IMR-90 (cell line): Measurements from ENCODE around the gene AQP7. TPM values are rescaled to one million over a fixed set of nuclear protein-coding genes. Genes with fewer than 3 reads are reported as not detected.
"Not testable (repeated sequence)": the region's sequence is repeated elsewhere in the genome, so short reads cannot be mapped to it uniquely, and the experiment has no call there.

ENCODE experiments used
- ATAC-seq: fragments of 200-7000 bp; cut with Tn5 transposase; 2 replicates; pipeline ENCODE4 v1.9.1; 2020; ENCODE audit warnings: low read depth, mild to moderate bottlenecking, moderate library complexity
- BruUV-seq: library from RNA; stranded (reverse); fragments of 400-500 nt; replicated peaks from 2 replicates; lab custom pipeline; 2021; lab: Mats Ljungman, UMichigan
- CTCF ChIA-PET: fragments of 300-600 bp; formaldehyde crosslinking; extraction: SDS; loops from one replicate; lab custom pipeline; 2021; ENCODE audit warnings: antibody characterized with exemption; lab: Yijun Ruan, JAX
- POLR2A ChIA-PET: fragments of 300-600 bp; sonication (Branson Sonifier 250); formaldehyde crosslinking; loops from one replicate; lab custom pipeline; 2022; ENCODE audit warnings: antibody characterized with exemption; ENCODE audit not compliant: unreplicated experiment; lab: Charles Lee
- DNase-seq: peaks from one replicate; pipeline ENCODE4 v3.0.0; 2013
- H2AFZ ChIP-seq: replicated peaks from 2 replicates; pipeline ENCODE3; 2013; ENCODE audit warnings: low read length, mild to moderate bottlenecking; ENCODE audit not compliant: poor library complexity
- H2AK5ac ChIP-seq: 2 replicates; pipeline ENCODE4 v1.6.1; 2013; ENCODE audit warnings: low read depth, low read length, inconsistent platforms
- H2AK9ac ChIP-seq: replicated peaks from 2 replicates; pipeline ENCODE3; 2013; ENCODE audit warnings: mild to moderate bottlenecking, low read depth, low read length, moderate library complexity; ENCODE audit not compliant: poor library complexity
- H2BK120ac ChIP-seq: 2 replicates; pipeline ENCODE4 v1.6.1; 2013; ENCODE audit warnings: low read depth, low read length, inconsistent platforms
- H2BK15ac ChIP-seq: 3 replicates; pipeline ENCODE4 v1.6.1; 2013; ENCODE audit warnings: low read depth, low read length, inconsistent platforms
- H2BK20ac ChIP-seq: 2 replicates; pipeline ENCODE4 v1.6.1; 2013; ENCODE audit warnings: low read depth, mild to moderate bottlenecking, inconsistent platforms, low read length, moderate library complexity
- H2BK5ac ChIP-seq: 2 replicates; pipeline ENCODE4 v1.6.1; 2013; ENCODE audit warnings: mild to moderate bottlenecking, low read depth, low read length, inconsistent platforms; ENCODE audit not compliant: poor library complexity, severe bottlenecking
- H3K14ac ChIP-seq: replicated peaks from 2 replicates; pipeline ENCODE4 v1.6.1; 2013; ENCODE audit warnings: low read depth, low read length, inconsistent platforms
- H3K18ac ChIP-seq: 2 replicates; pipeline ENCODE4 v1.6.1; 2013; ENCODE audit warnings: low read depth, low read length, control low read depth
- H3K23ac ChIP-seq: 2 replicates; pipeline ENCODE4 v1.6.1; 2013; ENCODE audit warnings: low read depth, low read length, inconsistent platforms
- H3K27ac ChIP-seq: 2 replicates; pipeline ENCODE4 v1.5.1; 2013; ENCODE audit warnings: mild to moderate bottlenecking, control low read depth, low read length; ENCODE audit not compliant: insufficient read depth
- H3K27me3 ChIP-seq: 2 replicates; pipeline ENCODE4 v1.6.1; 2013; ENCODE audit warnings: low read length; ENCODE audit not compliant: control insufficient read depth, insufficient read depth
- H3K36me3 ChIP-seq: 2 replicates; pipeline ENCODE4 v1.6.1; 2013; ENCODE audit warnings: low read length, mixed read lengths; ENCODE audit not compliant: control insufficient read depth, insufficient read depth
- H3K4ac ChIP-seq: 2 replicates; pipeline ENCODE4 v1.6.1; 2013; ENCODE audit warnings: low read depth, low read length, inconsistent platforms
- H3K4me1 ChIP-seq: 2 replicates; pipeline ENCODE4 v1.6.1; 2013; ENCODE audit warnings: low read length, mixed read lengths; ENCODE audit not compliant: control insufficient read depth, insufficient read depth
- H3K4me2 ChIP-seq: 2 replicates; pipeline ENCODE4 v1.6.1; 2013; ENCODE audit warnings: low read depth, mild to moderate bottlenecking, control low read depth, low read length, moderate library complexity
- H3K4me3 ChIP-seq: 2 replicates; pipeline ENCODE4 v1.5.1; 2013; ENCODE audit warnings: low read depth, mild to moderate bottlenecking, control low read depth, low read length, moderate library complexity; ENCODE audit not compliant: insufficient read depth
- H3K56ac ChIP-seq: 2 replicates; pipeline ENCODE4 v1.6.1; 2013; ENCODE audit warnings: low read length, inconsistent platforms; ENCODE audit not compliant: insufficient read depth; ENCODE audit errors: extremely low read depth
- H3K79me1 ChIP-seq, 2 experiments: 2 replicates each; pipeline ENCODE4 v1.6.1; 2013; ENCODE audit warnings: low read length in 2 of 2, inconsistent platforms in 1 of 2, low read depth in 1 of 2
- H3K9ac ChIP-seq: 2 replicates; pipeline ENCODE4 v1.6.1; 2013; ENCODE audit warnings: low read depth, low read length, control low read depth
- H3K9me1 ChIP-seq: 2 replicates; pipeline ENCODE4 v1.6.1; 2013; ENCODE audit warnings: low read length, inconsistent platforms; ENCODE audit not compliant: insufficient read depth
- H3K9me3 ChIP-seq: 2 replicates; pipeline ENCODE4 v1.6.1; 2013; ENCODE audit warnings: low read length; ENCODE audit not compliant: control insufficient read depth, insufficient read depth
- H4K20me1 ChIP-seq: 2 replicates; pipeline ENCODE4 v1.6.1; 2013; ENCODE audit warnings: low read length, inconsistent platforms; ENCODE audit not compliant: insufficient read depth
- H4K5ac ChIP-seq: 2 replicates; pipeline ENCODE4 v1.6.1; 2013; ENCODE audit warnings: mild to moderate bottlenecking, low read depth, low read length, control low read depth
- H4K8ac ChIP-seq, 2 experiments: 2 replicates each; pipeline ENCODE4 v1.6.1; 2013; ENCODE audit warnings: low read depth in 2 of 2, low read length in 2 of 2, control low read depth in 1 of 2, inconsistent platforms in 1 of 2
- H4K91ac ChIP-seq: 2 replicates; pipeline ENCODE4 v1.6.1; 2013; ENCODE audit warnings: low read depth, low read length, inconsistent platforms; ENCODE audit not compliant: insufficient read depth
- BHLHE40 ChIP-seq: fragments of 150-350 bp; IDR thresholded peaks from 2 replicates; pipeline ENCODE4 v1.6.1; 2016; ENCODE audit warnings: mild to moderate bottlenecking, low read depth, low read length
- MAZ ChIP-seq: IDR thresholded peaks from 2 replicates; pipeline ENCODE4 v1.6.1; 2012; ENCODE audit warnings: low read depth, mild to moderate bottlenecking, low read length, improper control_type of control experiment, moderate library complexity, borderline replicate concordance
- WGBS, 2 experiments: methylation state at CpG; one replicate each; pipeline versions ENCODE4 v1.1.5 to v1.1.7; 2013; ENCODE audit warnings: missing lambda C conversion rate in 2 of 2; ENCODE audit not compliant: insufficient read length in 1 of 2; ENCODE audit errors: extremely low coverage in 2 of 2; 5-methylcytosine and 5-hydroxymethylcytosine counted together
- dilution Hi-C: fragments of 300-500 bp; cut with HindIII; formaldehyde crosslinking; loops from one replicate; pipeline ENCODE4 v1.14.3; 2018; ENCODE audit warnings: low sequenced_read_pairs; ENCODE audit not compliant: unreplicated experiment
- in situ Hi-C: fragments of 300-500 bp; cut with MboI; formaldehyde crosslinking; loops from 3 replicates; pipeline ENCODE4 v1.14.3; 2019; ENCODE audit warnings: low sequenced_read_pairs, inconsistent platforms, mixed read lengths
- intact Hi-C: fragments of 100-400 bp; cut with micrococcal nuclease; formaldehyde crosslinking; loops from 2 replicates; pipeline ENCODE4 v1.10.0; 2022
- polyA plus RNA-seq, 3 experiments: library from polyadenylated mRNA; depleted of rRNA; stranded (reverse); fragments of >200 nt; gene quantifications; 2 replicates each; pipeline ENCODE4 v1.2.3, GENCODE V29; 2012; ENCODE audit warnings: low replicate concordance in 1 of 3
- total RNA-seq: library from RNA; depleted of rRNA; stranded (reverse); fragments of >200 nt; gene quantifications from 2 replicates; pipeline ENCODE4 v1.2.3, GENCODE V29; 2012

Gene AQP7
- total and polyA plus RNA-seq, 2 of the 4 experiments (the other 2 are of a cell fraction), result 0.07 TPM; not detected in 1

DNA sequence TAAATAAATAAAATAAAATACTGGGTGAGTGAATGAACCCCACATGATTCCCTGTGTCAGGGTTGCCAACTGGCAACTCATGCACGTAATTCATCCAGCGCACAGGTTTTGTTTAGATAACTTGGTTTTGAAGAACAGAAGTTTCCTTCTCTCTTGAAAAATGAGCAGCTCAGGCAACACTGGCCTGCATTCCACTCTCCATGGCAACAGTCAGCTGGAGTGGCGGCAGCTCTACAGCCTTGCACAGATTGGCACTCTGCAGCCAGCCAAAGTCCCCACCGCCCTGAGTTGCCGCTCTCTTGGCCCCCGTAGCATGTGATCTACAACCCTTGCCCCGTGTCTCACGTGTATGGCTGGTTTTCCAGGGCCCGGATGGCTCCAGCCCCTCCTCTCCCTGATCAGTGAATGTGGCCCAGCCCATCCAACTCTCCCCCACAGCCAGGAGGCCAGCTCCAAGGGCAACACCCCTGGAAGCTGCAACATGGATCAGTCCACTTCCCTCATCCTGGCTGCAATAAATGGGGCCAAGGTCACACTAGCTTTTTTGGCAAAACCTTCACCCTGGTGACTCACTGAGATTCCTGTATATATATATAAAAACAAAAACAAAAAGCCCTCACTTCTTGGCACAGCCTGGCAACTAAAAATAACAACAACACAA is 11.1 kb downstream of the AQP7 start:
- POLR2A ChIA-PET, H3K9ac ChIP-seq: not testable (repeated sequence)

More for the DNA sequence above, 11.1 kb downstream of the AQP7 start:
- H4K8ac ChIP-seq, H3K14ac ChIP-seq, H2BK5ac ChIP-seq, H4K91ac ChIP-seq, H3K4me3 ChIP-seq, dilution Hi-C loops, H3K18ac ChIP-seq, H3K4ac ChIP-seq, H2BK120ac ChIP-seq, intact Hi-C loops, H2BK15ac ChIP-seq, H2BK20ac ChIP-seq, H2AFZ ChIP-seq, H3K4me2 ChIP-seq, H3K9me1 ChIP-seq, H3K9me3 ChIP-seq, H3K23ac ChIP-seq, in situ Hi-C loops, H3K27me3 ChIP-seq, H2AK9ac ChIP-seq, H2AK5ac ChIP-seq, H3K79me1 ChIP-seq, H4K20me1 ChIP-seq, H3K56ac ChIP-seq, H3K36me3 ChIP-seq, H4K5ac ChIP-seq, BruUV-seq: not testable (repeated sequence)
- CTCF ChIA-PET, result interaction anchor here (0.7 to 1.1 kb wide), 2 partner anchors 62 to 72 kb away, joined by 3 read pairs; no protein-coding TSS in a partner anchor
- peak overlapping the region; percentile 43; the same call in 1 of the 2 replicates for H3K27ac ChIP-seq
- H3K4me1 ChIP-seq, result peaks cover 12% of the 10 kb centered on the region
- WGBS, 2 experiments, result no CpG with 5 or more reads among the region's 9 CpGs
- TF ChIP-seq MAZ (peak; percentile 16; the same call in 1 of the 2 replicates), BHLHE40 (peak; percentile 56)
- peak; percentile 89 for DNase-seq
- ATAC-seq, result peak; percentile 67
